Measurements from ENCODE around the gene CACNA1G.

The CACNA1G gene

DNA sequence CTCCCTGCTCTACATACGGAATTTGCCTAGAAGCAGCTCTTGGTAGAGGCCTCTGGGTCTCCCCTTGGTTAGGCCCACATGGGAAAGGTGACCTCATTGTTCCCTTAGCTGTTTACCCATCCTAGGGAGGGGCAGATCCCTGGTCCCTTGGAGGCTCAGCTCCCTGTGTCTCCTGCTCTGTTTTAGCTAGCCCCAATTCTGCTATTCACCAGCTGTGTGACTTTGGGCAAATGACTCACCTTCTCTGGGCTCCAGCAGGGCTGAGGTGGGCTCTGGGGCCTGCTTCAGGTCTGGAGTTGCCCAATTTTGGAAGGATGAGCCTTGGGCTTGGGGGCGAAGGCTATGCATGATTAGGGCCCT, 78.1 kb downstream of the CACNA1G start:
- TF ChIP-seq, protein P1, sequence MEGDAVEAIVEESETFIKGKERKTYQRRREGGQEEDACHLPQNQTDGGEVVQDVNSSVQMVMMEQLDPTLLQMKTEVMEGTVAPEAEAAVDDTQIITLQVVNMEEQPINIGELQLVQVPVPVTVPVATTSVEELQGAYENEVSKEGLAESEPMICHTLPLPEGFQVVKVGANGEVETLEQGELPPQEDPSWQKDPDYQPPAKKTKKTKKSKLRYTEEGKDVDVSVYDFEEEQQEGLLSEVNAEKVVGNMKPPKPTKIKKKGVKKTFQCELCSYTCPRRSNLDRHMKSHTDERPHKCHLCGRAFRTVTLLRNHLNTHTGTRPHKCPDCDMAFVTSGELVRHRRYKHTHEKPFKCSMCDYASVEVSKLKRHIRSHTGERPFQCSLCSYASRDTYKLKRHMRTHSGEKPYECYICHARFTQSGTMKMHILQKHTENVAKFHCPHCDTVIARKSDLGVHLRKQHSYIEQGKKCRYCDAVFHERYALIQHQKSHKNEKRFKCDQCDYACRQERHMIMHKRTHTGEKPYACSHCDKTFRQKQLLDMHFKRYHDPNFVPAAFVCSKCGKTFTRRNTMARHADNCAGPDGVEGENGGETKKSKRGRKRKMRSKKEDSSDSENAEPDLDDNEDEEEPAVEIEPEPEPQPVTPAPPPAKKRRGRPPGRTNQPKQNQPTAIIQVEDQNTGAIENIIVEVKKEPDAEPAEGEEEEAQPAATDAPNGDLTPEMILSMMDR (IDR thresholded peaks at IDR 0.05; ENCODE audit: borderline replicate concordance, extremely low read depth, low read length, poor library complexity, severe bottlenecking), result no peak
- no peak for TF ChIP-seq EZH2 (IDR thresholded peaks at IDR 0.05; ENCODE audit: borderline replicate concordance, low read depth, low read length, severe bottlenecking)
- Histone ChIP-seq H3K27me3 (ENCODE audit: insufficient read depth, low read length, poor library complexity) (peaks cover 3% of the 10 kb centered on the region), H3K9ac (ENCODE audit: low read depth, low read length) (no peak overlapping the region), H4K20me1 (ENCODE audit: insufficient read depth, low read length) (no peaks in the 10 kb centered on the region), H3K79me2 (ENCODE audit: insufficient read depth, low read length) (no peaks in the 10 kb centered on the region), H3K9me3 (ENCODE audit: insufficient read depth, low read length, severe bottlenecking) (no peaks in the 10 kb centered on the region), H3K36me3 (ENCODE audit: insufficient read depth, low read length) (no peaks in the 10 kb centered on the region), H3K4me3 (ENCODE audit: low read depth in 1 of 2, low read length in 2 of 2) (no peak overlapping the region), H3K27ac (ENCODE audit: low read length) (no peak overlapping the region), H2AFZ (ENCODE audit: low read depth, low read length) (no peak overlapping the region), H3K4me2 (ENCODE audit: insufficient read depth, low read length) (no peak overlapping the region), H3K4me1 (ENCODE audit: insufficient read depth, low read length) (no peaks in the 10 kb centered on the region)
- ATAC-seq (ENCODE audit: insufficient read depth, low read depth), result no peak
- DNase-seq, result no peak

DNA sequence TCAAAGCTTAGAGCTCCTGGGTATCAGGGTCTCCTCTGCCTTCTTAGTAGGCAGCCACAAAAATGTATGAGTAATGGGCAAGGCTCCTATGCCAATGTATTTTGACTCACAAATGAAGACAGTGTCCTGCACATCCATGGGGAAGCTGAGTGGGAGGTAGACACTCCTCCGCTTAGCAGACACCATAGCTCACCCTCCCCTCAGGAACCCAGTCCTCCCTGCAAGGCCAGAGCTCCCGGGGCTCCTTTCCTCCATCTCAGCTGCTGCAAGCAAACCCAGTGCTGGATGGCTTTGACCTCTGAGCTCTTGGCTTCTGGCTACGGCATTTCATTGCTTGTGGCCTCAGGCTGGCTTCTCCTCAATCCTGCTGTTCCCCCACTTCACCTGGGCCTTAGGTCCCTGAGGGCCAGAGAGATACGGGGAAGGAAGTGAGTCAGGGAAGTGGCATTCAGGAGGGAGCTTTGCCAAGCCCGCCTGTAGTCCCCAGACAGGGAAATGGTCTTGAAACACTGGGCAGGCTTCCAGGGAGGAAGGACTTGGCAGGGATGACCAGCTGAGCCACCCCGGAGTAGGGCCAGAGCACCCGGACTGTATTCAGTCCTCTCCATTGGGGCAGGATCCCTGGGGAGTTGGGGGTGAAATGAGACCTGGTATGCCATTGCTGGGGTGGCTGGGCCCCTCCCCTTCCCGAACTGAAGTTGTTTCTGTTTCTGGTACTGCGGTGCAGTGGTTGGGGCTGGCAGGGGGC, 78.6 kb downstream of the CACNA1G start:
- peaks cover 3% of the 10 kb centered on the region for H3K27me3 ChIP-seq (ENCODE audit: insufficient read depth, low read length, poor library complexity)
- no peak for TF ChIP-seq EZH2 (IDR thresholded peaks at IDR 0.05; ENCODE audit: borderline replicate concordance, low read depth, low read length, severe bottlenecking)
- TF ChIP-seq, protein P1 (IDR thresholded peaks at IDR 0.05; ENCODE audit: borderline replicate concordance, extremely low read depth, low read length, poor library complexity, severe bottlenecking), result no peak
- H3K79me2 ChIP-seq (ENCODE audit: insufficient read depth, low read length), result no peaks in the 10 kb centered on the region
- no peaks in the 10 kb centered on the region for H3K4me1 ChIP-seq (ENCODE audit: insufficient read depth, low read length)
- no peaks in the 10 kb centered on the region for H4K20me1 ChIP-seq (ENCODE audit: insufficient read depth, low read length)
- no peak for DNase-seq
- no peak overlapping the region for H3K9ac ChIP-seq (ENCODE audit: low read depth, low read length)
- no peaks in the 10 kb centered on the region for H3K36me3 ChIP-seq (ENCODE audit: insufficient read depth, low read length)
- H3K4me3 ChIP-seq (ENCODE audit: low read depth in 1 of 2, low read length in 2 of 2), result no peak overlapping the region
- no peak overlapping the region for H3K27ac ChIP-seq (ENCODE audit: low read length)
- H3K4me2 ChIP-seq (ENCODE audit: insufficient read depth, low read length), result no peak overlapping the region
- H2AFZ ChIP-seq (ENCODE audit: low read depth, low read length), result no peak overlapping the region
- no peaks in the 10 kb centered on the region for H3K9me3 ChIP-seq (ENCODE audit: insufficient read depth, low read length, severe bottlenecking)
- no peak for ATAC-seq (ENCODE audit: insufficient read depth, low read depth)

DNA sequence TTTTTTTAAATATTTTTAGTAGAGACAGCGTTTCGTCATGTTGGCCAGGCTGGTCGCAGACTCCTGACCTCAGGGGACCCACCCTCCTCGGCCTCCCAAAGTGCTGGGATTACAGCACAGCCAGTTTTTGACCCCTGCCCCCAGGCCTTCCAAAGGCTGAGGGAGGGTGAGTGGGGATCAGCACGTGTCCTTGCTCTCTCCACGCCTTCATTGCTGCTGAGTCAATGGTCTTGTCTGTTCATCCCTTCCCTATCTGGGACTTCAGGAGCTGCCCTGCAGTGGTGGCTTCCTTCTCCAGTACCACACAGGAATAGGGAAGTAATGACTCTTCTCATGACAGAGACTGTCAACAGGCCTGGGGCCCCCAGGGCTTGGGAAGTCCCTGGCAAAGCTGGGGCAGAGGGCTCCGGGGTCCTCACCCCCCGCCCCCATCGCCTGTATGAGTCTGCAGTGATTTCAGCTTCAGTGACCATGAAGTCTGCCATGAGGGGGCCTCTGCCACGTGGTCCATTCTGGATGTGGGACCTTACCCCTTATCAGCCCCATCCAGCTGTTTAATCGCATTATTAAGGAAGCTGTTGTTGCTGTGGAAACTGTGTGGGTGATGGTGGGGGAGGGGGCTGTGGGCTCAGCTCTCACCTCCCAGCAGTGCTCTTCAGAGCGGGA, 80.3 kb downstream of the CACNA1G start:
- Histone ChIP-seq H3K4me1 (ENCODE audit: insufficient read depth, low read length) (no peaks in the 10 kb centered on the region), H2AFZ (ENCODE audit: low read depth, low read length) (no peak overlapping the region)

More for the DNA sequence above, 80.3 kb downstream of the CACNA1G start:
- no peaks in the 10 kb centered on the region for H3K79me2 ChIP-seq (ENCODE audit: insufficient read depth, low read length)
- no peak for TF ChIP-seq EZH2 (IDR thresholded peaks at IDR 0.05; ENCODE audit: borderline replicate concordance, low read depth, low read length, severe bottlenecking)
- TF ChIP-seq, protein P1 (IDR thresholded peaks at IDR 0.05; ENCODE audit: borderline replicate concordance, extremely low read depth, low read length, poor library complexity, severe bottlenecking), result no peak
- no peak overlapping the region for H3K9ac ChIP-seq (ENCODE audit: low read depth, low read length)
- H3K27me3 ChIP-seq (ENCODE audit: insufficient read depth, low read length, poor library complexity), result peaks cover 3% of the 10 kb centered on the region
- H4K20me1 ChIP-seq (ENCODE audit: insufficient read depth, low read length), result no peaks in the 10 kb centered on the region
- no peaks in the 10 kb centered on the region for H3K9me3 ChIP-seq (ENCODE audit: insufficient read depth, low read length, severe bottlenecking)
- H3K4me3 ChIP-seq (ENCODE audit: low read depth in 1 of 2, low read length in 2 of 2), result no peak overlapping the region
- H3K36me3 ChIP-seq (ENCODE audit: insufficient read depth, low read length), result no peaks in the 10 kb centered on the region
- no peak for DNase-seq
- H3K4me2 ChIP-seq (ENCODE audit: insufficient read depth, low read length), result no peak overlapping the region
- ATAC-seq (ENCODE audit: insufficient read depth, low read depth), result no peak
- H3K27ac ChIP-seq (ENCODE audit: low read length), result no peak overlapping the region
